ENCODE results near the gene NOD2.

DNA sequence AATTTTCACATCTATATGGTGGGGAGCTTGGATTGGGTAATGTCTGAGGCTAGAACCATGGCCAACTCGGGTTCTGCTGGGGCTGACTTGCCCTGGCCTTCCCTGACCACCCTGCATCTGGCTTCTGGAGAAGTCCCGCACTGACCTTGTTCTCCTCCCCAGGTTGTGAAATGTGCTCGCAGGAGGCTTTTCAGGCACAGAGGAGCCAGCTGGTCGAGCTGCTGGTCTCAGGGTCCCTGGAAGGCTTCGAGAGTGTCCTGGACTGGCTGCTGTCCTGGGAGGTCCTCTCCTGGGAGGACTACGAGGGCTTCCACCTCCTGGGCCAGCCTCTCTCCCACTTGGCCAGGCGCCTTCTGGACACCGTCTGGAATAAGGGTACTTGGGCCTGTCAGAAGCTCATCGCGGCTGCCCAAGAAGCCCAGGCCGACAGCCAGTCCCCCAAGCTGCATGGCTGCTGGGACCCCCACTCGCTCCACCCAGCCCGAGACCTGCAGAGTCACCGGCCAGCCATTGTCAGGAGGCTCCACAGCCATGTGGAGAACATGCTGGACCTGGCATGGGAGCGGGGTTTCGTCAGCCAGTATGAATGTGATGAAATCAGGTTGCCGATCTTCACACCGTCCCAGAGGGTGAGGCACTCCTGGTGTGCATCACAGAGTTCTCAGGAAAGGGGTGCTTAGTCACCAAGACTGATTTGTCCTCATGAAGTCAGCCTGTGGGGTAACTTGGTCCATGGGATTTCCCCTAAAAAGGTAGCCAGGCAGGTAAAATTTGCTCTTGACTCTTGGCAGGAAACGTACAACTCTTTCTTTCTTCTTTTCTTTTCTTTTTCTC lies 6.1 kb downstream of the NOD2 start:
- TF ChIP-seq, protein P1, sequence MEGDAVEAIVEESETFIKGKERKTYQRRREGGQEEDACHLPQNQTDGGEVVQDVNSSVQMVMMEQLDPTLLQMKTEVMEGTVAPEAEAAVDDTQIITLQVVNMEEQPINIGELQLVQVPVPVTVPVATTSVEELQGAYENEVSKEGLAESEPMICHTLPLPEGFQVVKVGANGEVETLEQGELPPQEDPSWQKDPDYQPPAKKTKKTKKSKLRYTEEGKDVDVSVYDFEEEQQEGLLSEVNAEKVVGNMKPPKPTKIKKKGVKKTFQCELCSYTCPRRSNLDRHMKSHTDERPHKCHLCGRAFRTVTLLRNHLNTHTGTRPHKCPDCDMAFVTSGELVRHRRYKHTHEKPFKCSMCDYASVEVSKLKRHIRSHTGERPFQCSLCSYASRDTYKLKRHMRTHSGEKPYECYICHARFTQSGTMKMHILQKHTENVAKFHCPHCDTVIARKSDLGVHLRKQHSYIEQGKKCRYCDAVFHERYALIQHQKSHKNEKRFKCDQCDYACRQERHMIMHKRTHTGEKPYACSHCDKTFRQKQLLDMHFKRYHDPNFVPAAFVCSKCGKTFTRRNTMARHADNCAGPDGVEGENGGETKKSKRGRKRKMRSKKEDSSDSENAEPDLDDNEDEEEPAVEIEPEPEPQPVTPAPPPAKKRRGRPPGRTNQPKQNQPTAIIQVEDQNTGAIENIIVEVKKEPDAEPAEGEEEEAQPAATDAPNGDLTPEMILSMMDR (IDR thresholded peaks at IDR 0.05): no peak
- TF ChIP-seq, protein P2, sequence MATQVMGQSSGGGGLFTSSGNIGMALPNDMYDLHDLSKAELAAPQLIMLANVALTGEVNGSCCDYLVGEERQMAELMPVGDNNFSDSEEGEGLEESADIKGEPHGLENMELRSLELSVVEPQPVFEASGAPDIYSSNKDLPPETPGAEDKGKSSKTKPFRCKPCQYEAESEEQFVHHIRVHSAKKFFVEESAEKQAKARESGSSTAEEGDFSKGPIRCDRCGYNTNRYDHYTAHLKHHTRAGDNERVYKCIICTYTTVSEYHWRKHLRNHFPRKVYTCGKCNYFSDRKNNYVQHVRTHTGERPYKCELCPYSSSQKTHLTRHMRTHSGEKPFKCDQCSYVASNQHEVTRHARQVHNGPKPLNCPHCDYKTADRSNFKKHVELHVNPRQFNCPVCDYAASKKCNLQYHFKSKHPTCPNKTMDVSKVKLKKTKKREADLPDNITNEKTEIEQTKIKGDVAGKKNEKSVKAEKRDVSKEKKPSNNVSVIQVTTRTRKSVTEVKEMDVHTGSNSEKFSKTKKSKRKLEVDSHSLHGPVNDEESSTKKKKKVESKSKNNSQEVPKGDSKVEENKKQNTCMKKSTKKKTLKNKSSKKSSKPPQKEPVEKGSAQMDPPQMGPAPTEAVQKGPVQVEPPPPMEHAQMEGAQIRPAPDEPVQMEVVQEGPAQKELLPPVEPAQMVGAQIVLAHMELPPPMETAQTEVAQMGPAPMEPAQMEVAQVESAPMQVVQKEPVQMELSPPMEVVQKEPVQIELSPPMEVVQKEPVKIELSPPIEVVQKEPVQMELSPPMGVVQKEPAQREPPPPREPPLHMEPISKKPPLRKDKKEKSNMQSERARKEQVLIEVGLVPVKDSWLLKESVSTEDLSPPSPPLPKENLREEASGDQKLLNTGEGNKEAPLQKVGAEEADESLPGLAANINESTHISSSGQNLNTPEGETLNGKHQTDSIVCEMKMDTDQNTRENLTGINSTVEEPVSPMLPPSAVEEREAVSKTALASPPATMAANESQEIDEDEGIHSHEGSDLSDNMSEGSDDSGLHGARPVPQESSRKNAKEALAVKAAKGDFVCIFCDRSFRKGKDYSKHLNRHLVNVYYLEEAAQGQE (IDR thresholded peaks at IDR 0.05; ENCODE audit: insufficient read depth in 1 of 2, low read depth in 2 of 2, low read length in 1 of 2): no peak

Data from Panc1 (cell line).